ENCODE data around the gene C1orf35. TPM values are rescaled to one million over a fixed set of nuclear protein-coding genes. Genes with fewer than 3 reads are reported as not detected.

C1orf35 gene
- polyA plus RNA-seq, 5 donors, result 12.1 to 22.0 (median 16.6) TPM

GRCh38 chr1:228110556-228110955, 7.4 kb upstream of the C1orf35 start:
- no peak for DNase-seq

GRCh38 chr1:228109962-228110488, 6.9 kb upstream of the C1orf35 start:
- no peak for DNase-seq

- DNase-seq, result peak; percentile 97 to 98
Measured at GRCh38 chr1:228109073-228109961, 6.2 kb upstream of the C1orf35 start, which contains the start of gene MRPL55. MRPL55 (minus strand) TSS chr1:228109299; CDS start chr1:228108260, 1,039 bp downstream.

GRCh38 chr1:228108742-228109072, 5.6 kb upstream of the C1orf35 start:
- DNase-seq, result no peak

- DNase-seq, result no peak
Measured at GRCh38 chr1:228108055-228108690, 5.0 kb upstream of the C1orf35 start.

- no peak for DNase-seq
Measured at GRCh38 chr1:228107636-228108035, 4.5 kb upstream of the C1orf35 start.

GRCh38 chr1:228106800-228107054, 3.6 kb upstream of the C1orf35 start:
- DNase-seq, result no peak

- no peak for DNase-seq
Measured at GRCh38 chr1:228105996-228106799, 3.1 kb upstream of the C1orf35 start.

GRCh38 chr1:228105270-228105995, 2.3 kb upstream of the C1orf35 start:
- DNase-seq, result no peak

GRCh38 chr1:228104526-228105269, 1.6 kb upstream of the C1orf35 start:
- DNase-seq, result no peak

GRCh38 chr1:228101994-228102790, 933 bp downstream of the C1orf35 start:
- no peak for DNase-seq

- no peak for DNase-seq
Measured at GRCh38 chr1:228101614-228101993, 1.5 kb downstream of the C1orf35 start.

GRCh38 chr1:228100822-228101613, 2.1 kb downstream of the C1orf35 start:
- DNase-seq, result no peak

GRCh38 chr1:228099331-228099732, 3.8 kb downstream of the C1orf35 start:
- DNase-seq, result no peak

- no peak for DNase-seq
Measured at GRCh38 chr1:228098323-228098931, 4.7 kb downstream of the C1orf35 start.

- no peak for DNase-seq
Measured at GRCh38 chr1:228097333-228098081, 5.6 kb downstream of the C1orf35 start.

- DNase-seq, result no peak
Measured at GRCh38 chr1:228096416-228097332, 6.5 kb downstream of the C1orf35 start.

All from right lung (tissue), 5 donors.